ENCODE data around the gene ATOH8.

GRCh38 chr2:85727798-85728197 lies 26.0 kb upstream of the ATOH8 start:
- TF ChIP-seq CTCF (IDR thresholded peaks at IDR 0.05; ENCODE audit: low read depth, low read length, poor library complexity, severe bottlenecking), result no peak
- TF ChIP-seq EZH2phosphoT487 (IDR thresholded peaks at IDR 0.05; ENCODE audit: borderline replicate concordance, low read length), result no peak

Measured in DOHH2 (cell line).